Activated T-helper 9 cell treated with anti-CD3 and anti-CD28 coated beads, Interleukin-2, amount 50 U/mL, for 16 hours (primary cell): Measurements from ENCODE around the gene MIXL1.
"Not testable (repeated sequence)": the region's sequence is repeated elsewhere in the genome, so short reads cannot be mapped to it uniquely, and the experiment has no call there.

Experiments
- DNase-seq: peaks from one replicate; pipeline ENCODE4 v3.0.0-alpha.2; 2020; ENCODE audit warnings: low read depth

The MIXL1 gene

DNA sequence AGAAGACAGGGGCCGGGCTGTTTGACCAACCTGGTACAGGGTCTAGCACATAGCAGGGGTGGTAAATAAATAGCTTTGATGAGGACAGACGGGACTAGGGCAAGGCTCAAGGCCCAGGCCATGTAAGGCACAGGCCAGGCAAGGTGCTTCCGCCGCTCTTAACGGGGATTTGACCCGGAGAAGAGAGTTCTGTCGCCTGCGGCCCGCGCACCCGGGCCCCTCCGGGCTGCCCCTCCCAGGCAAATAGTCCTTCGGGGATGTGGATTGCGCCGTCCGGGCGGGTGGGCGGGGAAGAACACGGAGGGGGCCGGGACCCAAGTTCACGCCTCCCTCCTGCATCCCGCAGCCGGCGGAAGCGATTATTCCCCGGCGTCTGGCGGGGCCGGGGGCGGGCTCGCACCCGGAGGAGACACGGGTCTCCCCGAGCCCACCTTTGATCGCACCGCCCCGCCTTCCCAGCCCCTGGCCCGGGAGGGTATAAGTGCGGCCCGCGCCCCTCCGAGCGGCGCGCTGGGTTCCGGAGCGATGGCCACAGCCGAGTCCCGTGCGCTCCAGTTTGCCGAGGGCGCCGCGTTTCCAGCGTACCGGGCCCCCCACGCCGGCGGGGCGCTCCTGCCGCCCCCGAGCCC lies at the start of gene MIXL1:
Gene MIXL1 (plus strand): TSS at position 508 of the 629 bp plus-strand sequence. CDS start 18 bp downstream, at position 526.
- no peak for DNase-seq

DNA sequence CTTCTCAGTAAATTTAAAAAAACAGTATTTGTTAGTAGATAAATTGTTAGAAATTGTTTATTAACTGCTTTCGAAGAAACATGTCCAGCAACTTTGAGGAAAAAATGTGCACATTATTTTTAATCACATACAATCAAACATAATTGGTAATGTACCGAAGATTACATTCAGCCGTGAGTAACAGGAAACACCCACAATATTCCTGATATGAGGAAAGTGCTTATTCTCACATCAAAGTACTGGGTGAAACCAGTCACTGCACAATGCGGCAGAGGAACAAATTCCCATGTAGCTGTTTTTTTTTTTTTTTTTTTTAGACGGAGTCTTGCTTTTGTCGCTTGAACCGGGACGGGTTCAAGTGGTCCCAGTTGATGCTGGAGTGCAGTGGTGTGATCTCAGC lies 46.6 kb upstream of the MIXL1 start:
- no peak for DNase-seq

DNA sequence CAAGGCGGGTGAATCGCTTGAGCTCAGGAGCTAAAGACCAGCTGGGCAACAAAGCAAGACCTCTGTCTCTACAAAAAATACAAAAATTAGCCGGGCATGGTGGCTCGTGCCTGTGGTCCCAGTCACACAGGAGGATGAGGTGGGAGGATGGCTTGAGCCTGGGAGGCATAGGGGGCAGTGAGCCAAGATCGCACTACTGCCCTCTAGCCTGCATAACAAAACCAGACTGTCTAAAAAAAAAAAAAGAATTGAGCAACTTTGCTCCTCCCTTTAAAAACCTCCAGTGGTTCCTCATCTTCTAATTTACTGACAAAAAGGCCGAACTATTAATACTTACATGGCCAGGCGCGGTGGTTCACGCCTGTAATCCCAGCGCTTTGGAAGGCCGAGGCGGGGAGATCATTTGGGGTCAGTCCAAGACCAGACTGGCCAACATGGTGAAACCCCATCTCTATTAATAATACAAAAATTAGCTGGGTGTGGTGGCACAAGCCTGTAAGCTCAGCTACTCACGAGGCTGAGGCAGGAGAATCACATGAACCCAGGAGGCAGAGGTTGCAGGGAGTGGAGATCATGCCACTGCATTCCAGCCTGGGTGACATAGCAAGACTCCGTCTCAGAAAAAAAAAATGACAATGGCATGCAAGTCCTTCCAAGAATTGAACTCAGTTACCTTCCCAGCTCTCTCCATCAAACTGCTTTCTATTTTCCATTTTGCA lies 41.3 kb upstream of the MIXL1 start:
- DNase-seq: no peak

DNA sequence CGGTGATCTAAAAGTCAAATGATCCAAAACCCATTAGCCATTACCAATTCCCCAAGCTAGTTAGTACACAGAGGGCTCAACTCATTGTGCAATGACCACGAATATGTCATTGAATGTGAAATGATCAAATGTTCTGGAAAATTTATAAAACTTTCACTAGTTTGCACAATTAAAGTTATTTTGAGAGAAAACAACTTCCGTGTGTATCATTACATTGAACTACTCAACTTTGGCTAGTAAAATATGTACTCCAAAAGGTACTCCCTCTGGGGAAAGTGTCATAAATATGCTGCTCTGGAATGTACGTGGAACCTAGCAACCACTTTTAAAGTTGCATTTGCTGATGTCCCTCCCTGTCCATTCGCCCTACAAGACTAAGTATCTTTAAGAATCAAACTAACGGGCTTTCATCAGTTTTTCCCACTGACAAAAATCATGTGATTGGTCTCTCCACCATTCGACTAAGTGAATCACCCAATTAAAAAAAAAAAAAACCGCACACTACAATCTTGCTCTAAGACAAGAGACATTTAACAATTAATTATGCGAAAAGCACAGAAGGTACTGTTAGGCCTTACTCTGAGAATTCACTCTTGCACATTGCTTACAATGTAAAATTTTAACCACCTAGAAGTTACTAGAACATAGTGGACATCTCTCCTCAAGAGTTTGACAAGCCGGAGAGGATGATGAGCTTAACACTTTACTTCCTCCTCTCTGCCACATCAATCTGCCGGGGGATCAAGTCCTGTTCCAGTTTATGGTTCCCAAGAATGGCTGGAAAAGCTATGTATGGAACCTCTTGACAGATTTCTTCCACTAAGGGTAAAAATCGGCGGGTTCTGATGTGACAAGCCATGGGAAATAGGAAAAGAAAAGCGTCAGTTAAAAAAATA lies 38.1 kb upstream of the MIXL1 start:
- no peak for DNase-seq

DNA sequence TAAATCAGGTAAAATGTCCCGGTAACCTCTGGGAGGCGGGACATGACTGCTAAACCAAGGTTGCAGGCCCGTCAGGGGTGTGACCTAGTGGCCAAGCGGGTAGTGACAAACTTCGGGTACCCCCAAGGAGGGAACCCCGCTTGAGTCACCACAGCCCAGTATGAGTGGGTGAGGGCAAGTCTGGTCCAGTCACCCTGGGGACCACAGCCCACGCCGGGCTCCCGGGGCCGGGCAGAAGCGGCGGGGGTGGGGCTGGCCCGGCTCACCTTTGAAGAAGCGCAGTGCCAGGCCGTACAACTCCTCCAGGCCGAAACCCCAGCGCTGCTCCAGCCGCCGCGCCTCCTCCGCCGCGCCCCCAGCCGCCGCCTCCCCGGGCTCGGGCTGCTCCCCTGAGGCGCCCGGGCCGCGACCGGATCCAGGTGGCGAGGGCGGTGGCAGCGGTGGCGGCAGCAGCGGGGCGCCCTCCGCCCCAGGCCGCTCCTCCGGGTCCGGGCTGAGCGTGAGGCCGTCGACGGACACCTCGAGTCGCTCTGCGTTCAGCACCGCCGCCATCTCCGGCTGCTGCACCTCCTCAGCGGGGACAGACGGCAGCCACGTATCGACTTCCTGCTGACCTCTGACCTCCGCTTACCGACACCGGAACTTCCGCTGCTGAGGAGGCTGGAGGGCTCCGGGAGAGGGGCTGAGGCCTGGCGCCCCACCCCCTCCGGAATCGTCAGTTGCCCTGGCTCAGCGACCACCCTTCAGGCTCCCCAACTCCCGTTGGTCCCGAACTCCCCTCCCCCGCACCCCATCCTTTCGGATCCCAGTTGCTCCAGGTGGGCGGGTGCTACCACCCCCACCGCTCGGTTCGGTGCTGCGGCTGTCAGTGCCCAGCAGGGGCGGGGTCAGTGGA lies 37.1 kb upstream of the MIXL1 start, which contains the start of gene ACBD3:
Gene ACBD3 (minus strand): TSS at position 618 of the 895 bp plus-strand sequence. CDS start 66 bp downstream, at position 552.
- peak; percentile 76 for DNase-seq

DNA sequence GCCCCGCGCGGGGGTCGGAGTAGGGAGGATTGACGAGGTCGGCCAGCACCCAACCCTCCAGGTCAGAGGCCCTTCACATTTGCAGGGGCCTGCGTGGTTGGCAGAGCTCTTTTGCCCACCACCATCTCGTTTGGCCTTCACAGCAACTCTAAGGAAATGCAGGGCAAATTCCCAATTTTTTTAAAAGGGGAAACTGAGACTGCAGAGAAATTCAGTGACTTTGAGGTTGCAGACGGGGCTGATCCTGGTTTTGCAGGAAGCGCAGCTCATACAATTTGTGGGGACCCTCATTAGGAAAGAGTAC lies 36.5 kb upstream of the MIXL1 start:
- DNase-seq: no peak

DNA sequence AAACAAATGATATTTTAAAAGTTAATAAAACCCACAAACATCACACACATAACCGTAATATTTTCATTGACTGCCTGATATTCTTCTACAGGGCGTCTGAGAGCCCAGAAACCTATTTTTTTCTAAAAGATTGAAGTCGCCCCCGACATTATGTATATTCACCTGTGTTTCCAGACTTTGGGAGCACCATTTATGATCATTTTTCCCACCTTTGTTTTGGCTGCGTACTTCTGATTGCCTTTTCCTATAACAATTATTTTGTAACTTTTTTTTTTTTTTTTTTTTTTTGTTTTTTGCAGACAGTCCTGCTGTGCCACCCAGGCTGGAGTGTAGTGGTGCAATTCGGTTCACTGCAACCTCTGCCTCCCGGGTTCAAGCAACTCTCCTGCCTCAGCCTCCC lies 36.1 kb upstream of the MIXL1 start:
- no peak for DNase-seq

DNA sequence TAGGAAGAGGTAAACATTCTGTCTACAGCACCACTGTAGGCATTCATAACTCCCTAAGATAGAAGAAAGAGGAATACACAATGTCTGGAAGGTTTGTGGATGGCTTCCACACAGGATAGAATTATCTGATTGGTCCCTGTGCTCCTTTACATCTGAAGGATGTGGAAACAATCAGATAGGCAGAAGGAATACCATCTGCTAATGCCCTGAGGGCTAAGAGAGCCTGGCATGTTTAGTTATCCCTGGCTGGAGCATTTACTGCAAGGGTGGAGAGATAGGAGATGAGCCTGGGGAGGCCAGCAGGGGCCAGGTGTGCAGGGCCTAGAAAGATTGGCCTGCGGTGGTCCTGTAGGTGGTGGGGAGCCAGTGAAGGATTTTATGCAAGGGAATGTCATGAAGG lies 28.3 kb upstream of the MIXL1 start:
- no peak for DNase-seq

DNA sequence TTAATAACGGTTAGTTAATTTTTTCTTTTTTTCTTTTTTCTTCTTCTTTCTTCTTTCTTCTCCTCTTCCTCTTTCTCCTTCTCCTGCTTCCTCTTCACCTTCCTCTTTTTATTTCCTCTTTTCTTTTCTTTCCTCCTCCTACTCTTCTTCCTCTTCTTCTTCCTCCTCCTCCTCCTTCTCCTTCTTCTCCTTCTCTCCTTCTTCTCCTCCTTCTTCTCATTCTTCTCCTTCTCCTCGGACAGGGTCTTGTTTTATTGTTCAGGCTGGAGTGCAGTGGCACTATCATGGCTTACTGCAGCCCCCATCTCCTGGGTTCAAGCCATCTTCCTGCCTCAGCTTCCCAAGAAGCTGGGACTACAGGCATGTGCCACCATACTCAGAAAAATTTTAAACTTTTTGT lies 23.5 kb upstream of the MIXL1 start:
- DNase-seq: no peak

DNA sequence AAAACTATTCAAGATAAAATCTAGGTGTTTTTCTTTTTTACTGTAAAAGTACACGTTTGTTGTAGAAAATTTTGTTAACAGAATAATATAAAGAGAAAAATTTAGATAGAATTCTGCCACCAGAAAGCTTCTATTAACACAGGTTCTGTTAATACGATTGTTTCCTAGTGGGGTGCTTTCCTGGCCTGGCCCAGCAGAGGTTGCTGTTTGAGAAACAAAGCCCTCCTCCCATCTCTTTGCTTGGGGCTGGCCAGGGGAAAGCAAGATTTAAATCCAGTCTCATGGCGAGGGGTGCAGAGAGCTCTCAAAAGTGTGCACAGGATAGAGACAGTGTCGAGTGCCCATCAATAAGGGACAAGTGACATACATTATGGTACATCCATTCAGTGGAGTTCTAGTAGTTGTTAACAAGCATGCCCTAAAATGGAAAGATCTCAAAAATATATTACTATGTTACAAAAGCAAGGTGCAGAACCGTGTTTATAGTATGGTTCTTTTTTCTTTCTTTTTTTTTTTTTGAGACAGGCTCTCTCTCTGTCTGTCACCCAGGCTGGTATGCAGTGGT lies 22.4 kb upstream of the MIXL1 start:
- DNase-seq: no peak

DNA sequence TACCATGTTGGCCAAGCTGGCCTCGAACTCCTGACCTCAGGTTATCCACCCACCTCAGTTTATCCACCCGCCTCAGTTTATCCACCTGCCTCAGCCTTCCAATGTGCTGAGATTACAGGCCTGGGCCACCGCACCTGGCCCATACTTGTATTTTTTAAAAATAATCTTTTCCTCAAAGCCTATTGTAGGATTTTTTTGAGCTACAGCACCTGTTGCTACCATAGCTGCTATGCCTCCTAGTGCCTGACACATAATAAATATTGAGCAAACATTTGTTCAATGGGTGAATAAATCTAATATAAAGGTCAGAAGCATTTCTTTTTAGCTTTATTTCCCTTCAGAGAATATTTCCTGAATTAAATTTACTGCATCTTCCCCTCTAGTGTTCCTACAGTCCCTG lies 21.2 kb upstream of the MIXL1 start:
- no peak for DNase-seq

DNA sequence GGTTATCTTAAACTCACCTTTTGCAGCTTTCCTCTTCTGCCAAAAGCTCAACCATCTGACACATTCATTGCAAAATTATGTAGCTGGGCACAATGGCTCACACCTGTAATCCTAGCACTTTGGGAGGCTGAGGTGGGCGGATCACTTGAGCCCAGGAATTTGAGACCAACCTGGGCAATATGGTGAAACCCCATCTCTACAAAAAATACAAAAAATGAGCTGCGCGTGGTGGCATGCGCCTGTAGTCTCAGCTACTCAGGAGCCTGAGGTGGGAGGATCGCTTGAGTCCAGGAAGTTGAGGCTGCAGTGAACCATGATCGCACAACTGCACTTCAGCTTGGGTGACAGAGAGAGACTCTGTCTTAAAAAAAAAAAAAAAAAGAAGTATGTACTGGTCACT lies 20.8 kb upstream of the MIXL1 start:
- not testable (repeated sequence) for DNase-seq

DNA sequence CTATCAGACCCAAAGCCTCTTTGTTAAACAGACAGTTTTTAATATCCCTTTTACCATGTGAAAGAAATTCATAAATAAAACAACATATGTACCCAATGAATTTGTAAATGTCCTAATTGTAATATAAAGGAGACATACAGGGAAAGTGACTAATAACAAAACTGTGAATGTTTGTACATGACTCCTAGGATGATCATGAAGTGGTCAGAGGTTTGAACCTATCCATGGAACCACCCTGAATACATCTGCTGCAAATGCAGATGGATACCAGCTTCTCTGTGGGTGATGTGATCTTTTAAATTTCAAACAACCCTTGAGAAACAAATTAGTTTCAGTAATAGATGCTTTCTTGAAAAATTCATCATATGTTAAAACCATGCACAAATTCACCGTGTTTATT lies 20.2 kb upstream of the MIXL1 start:
- no peak for DNase-seq

DNA sequence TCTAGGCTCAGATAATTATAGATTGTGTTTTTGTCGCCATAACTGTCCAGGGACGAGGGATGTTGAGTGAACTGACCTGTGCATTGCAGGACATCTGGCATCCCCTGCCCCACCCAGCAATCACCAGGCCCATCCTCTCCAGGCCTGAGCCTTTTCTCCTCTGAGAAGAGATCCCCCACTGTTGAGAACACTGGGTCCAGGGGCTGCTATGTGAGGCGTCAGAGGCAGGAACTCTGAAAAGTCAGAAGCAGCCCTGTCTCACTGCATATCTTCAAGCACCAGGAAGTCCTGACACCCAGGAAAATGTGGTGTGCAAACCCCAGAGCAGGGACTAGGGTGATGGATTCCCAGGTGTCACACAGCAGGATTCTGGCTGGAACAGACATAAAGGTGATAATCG lies 19.8 kb upstream of the MIXL1 start:
- no peak for DNase-seq

DNA sequence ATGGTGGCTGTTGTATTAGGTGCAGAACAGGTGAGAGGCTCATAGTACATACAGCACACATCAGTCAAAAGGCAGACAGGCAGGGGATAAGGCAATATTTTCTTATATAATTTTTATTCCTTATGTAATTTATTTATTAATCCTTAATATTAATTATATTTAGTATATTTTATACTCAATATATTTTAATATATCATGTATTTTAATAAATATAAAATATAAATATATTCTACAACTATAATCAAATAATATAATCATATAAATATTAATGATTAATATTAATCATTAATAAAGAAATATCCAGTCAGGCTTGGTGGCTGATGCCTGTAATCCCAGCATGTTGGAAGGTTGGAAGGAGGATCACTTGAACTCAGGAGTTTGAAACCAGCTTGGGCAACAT lies 19.3 kb upstream of the MIXL1 start:
- no peak for DNase-seq

DNA sequence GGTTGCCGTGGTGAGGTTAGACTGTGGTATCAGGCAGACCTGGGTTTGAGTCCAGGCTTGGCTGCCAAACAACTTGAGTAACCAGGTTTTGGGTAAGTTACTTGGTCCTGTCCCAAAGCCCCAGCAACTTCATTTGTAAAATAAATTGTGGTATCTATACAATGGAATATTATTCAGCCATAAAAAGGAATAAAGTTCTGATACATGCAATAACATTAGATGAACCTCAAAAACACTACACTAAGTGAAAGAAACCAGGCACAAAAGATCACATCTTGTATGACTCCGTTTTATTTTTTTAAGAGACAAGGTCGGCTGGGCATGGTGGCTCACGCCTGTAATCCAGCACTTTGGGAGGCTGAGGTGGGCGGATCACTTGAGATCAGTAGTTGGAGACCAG lies 16.4 kb upstream of the MIXL1 start:
- DNase-seq: no peak

DNA sequence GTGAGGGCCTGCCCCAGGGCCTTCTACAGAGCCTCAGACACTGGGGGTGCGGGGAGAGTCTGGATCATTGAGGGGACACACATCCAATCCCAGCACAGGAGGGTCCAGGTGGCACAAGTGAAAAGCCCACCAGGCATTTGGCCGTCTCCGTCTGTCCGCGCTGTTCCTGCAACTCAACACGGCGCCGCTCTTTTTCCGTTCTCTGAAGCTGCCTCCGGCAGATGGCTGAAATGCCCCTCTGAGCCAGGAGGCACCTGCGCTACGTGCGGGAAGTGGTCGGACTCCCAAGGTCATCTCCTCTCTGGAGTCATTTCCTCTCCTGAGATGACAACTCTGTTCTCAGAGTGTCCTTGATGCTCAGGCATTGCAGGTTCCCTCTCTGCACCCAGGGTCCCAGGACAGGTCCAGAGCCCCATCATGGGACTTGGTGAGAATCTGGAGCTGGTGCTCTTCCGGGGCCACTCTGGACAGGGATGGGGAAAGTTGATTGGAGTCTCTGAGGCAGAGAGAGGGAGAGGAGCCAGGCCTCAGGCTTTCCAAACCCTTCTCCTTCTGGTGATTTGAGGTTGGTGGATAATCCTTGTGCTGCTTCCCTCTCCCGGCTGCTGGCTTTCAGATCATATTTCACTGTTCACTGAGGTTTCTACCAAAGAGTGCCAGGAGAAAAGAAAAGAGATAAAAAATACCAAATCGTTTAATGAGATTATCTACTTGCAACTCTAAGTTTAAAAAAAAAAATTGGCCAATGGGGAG lies 14.0 kb upstream of the MIXL1 start:
- no peak for DNase-seq

DNA sequence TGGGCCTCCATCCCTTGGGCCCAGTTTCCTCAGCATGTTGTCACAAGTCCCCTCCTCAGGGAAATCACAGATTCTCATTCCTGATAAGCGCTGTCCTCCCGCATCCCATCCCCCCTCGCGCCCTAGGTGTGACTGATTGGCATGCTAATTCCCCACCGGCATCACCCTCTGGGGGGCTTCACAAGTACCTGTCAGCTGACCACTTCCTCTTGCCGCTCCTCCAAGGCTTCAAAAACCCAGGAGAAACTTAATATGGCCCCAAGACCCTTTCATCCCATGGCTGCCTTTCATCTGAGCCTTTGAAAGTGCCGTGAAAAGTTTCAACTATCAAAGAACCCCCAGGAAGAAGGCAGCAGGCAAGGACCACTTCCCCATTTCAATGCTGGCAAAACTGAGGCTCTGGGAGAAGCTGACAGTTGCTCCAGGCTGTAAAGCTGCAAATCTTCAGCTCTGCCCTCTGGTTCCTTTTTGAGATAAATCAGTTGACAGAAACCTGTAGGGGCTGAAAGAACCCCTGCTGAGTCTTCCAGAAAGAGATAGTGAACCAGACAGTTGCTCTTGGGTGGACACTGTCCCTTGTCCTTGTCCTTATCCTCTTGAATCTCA lies 12.8 kb upstream of the MIXL1 start:
- no peak for DNase-seq

DNA sequence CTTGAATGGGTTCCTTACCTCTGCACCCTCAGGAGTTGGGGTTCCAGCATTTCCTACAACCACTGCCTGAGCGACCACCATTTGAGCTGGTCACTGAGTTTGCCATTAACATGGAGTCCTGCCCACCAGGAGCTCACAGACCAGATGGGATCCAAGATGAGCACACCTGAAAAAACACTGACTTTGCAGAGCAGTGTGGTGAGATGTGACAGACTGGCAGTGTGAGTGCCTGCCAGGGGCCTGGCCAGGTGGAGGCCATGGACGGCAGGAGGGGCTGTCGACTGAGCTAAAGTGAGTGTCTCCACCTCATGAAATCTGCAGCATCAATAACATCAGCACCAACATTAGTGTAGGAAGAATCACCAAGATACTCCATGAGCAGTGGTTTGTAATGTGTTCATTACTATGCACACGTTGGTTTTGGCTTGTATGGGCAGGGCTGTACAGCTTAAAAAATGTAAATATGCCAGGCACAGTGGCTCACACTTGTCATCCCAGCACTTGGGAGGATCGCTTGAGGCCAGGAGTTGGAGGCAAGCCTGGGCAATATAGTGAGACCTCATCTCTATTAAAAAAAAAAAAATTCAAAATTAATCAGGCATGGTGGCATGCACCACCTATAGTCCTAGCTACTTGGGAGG lies 12.2 kb upstream of the MIXL1 start:
- DNase-seq: no peak

DNA sequence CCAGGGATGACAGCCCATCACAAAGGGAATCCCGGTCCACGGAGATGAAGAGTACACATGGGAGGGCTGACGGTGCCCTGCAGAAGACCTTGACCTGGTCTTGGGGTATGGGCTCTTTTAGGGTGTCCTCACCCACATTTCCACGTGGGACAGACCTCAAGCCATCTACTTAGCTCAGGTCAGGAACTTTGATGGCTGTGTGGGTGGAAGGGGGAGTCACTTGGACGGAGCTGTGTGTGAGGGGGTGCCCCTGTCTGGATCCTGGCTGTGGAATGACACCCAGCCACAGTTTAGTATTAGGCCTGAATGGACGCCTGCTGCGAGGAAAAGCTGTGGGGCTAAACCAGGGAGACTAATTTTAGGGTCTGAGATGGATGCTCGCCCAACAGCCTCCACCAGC lies 10.9 kb upstream of the MIXL1 start:
- DNase-seq: no peak
